ENCODE data around the gene NPAS3. TPM values are rescaled to one million over a fixed set of nuclear protein-coding genes. Genes with fewer than 3 reads are reported as not detected.
A peak's percentile ranks its signal among the peaks of the same experiment; 100 is the strongest.

NPAS3 gene
- total and polyA plus RNA-seq, 2 of the 13 experiments (the other 11 are each of a cell fraction or from before 2014, with no cell fraction given), result not detected

DNA sequence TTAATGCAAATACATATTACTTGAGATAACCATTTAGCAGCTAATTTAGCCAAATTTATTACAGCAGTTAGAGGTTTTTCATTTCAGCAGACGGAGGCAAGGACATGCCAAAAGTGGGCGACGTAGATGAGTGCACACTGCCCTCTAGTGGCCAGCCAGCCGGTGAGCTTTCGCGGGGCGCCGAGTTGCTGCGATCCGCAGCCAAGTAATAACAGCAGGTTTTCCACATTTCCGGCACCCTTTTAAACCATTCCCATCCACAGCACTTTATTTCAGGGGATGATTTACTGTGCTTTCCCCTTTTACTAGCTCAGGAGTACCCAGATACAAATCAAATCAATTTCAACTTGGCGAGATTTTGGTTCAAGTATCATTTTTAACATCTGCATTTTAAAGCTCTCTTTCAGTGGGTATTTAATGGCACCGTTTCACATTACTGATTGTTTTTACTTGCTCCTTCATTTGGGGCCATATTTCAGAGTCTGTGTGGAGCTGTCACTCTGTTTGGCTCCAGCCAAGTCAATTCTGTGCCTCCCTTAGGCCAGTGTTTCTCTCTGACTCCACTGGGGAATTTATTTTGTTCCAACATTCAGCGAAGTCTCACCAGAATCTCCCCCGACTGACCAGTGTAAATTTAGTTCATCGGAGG lies 854.2 kb downstream of the NPAS3 start (continued):
- TF ChIP-seq BRF2 (CRISPR knock-in tag; IDR thresholded peaks at IDR 0.05) (no peak), SMAD3 (CRISPR knock-in tag; IDR thresholded peaks at IDR 0.05) (peak; percentile 77), ZNF44 (CRISPR knock-in tag; IDR thresholded peaks at IDR 0.05) (no peak), ERF (CRISPR knock-in tag; IDR thresholded peaks at IDR 0.05) (peak; percentile 46; the same call in 1 of the 2 replicates), ZKSCAN1 (IDR thresholded peaks at IDR 0.05; ENCODE audit: low read length) (no peak), ZC3H4 (CRISPR knock-in tag; IDR thresholded peaks at IDR 0.05; ENCODE audit: borderline replicate concordance) (no peak), FOXA3 (CRISPR knock-in tag; IDR thresholded peaks at IDR 0.05) (no peak), HNRNPLL (IDR thresholded peaks at IDR 0.05; ENCODE audit: low read depth, low read length, poor library complexity, severe bottlenecking) (peak; percentile 53), GZF1 (CRISPR knock-in tag; IDR thresholded peaks at IDR 0.05) (no peak), ZBTB38 (CRISPR knock-in tag; IDR thresholded peaks at IDR 0.05) (no peak), ZNF703 (CRISPR knock-in tag; IDR thresholded peaks at IDR 0.05; ENCODE audit: borderline replicate concordance) (no peak), ZBTB26 (CRISPR knock-in tag; IDR thresholded peaks at IDR 0.05; ENCODE audit: borderline replicate concordance) (peak; percentile 52; the same call in 1 of the 2 replicates), SALL1 (CRISPR knock-in tag; IDR thresholded peaks at IDR 0.05) (peak; percentile 53; the same call in 1 of the 2 replicates), ATRX (CRISPR knock-in tag; IDR thresholded peaks at IDR 0.05; ENCODE audit: borderline replicate concordance) (no peak), ZFP36 (IDR thresholded peaks at IDR 0.05; ENCODE audit: borderline replicate concordance, low read depth, low read length, partially characterized antibody) (peak; percentile 52), HES4 (CRISPR knock-in tag; IDR thresholded peaks at IDR 0.05; ENCODE audit: borderline replicate concordance) (no peak), ZNF768 (CRISPR knock-in tag; IDR thresholded peaks at IDR 0.05) (no peak), FOSL1 (CRISPR knock-in tag; IDR thresholded peaks at IDR 0.05; ENCODE audit: borderline replicate concordance) (no peak), ZNF256 (CRISPR knock-in tag; conservative IDR thresholded peaks at IDR 0.05) (0 out of 2 replicates have a peak, but pooled peaks have one; percentile 49), PITX1 (CRISPR knock-in tag; IDR thresholded peaks at IDR 0.05) (peak; percentile 42; the same call in 1 of the 2 replicates), ZNF484 (CRISPR knock-in tag; IDR thresholded peaks at IDR 0.05; ENCODE audit: borderline replicate concordance, low read depth) (no peak), RFX1 (IDR thresholded peaks at IDR 0.05) (no peak), ZNF549 (CRISPR knock-in tag; IDR thresholded peaks at IDR 0.05) (no peak), LCORL (IDR thresholded peaks at IDR 0.05) (no peak), LCORL (CRISPR knock-in tag; IDR thresholded peaks at IDR 0.05) (peak; percentile 20; the same call in 1 of the 2 replicates), JUNB (CRISPR knock-in tag; IDR thresholded peaks at IDR 0.05; ENCODE audit: borderline replicate concordance) (no peak), SOX6 (IDR thresholded peaks at IDR 0.05) (no peak), SOX6 (CRISPR knock-in tag; IDR thresholded peaks at IDR 0.05) (no peak)
- TF ChIP-seq, protein P1, sequence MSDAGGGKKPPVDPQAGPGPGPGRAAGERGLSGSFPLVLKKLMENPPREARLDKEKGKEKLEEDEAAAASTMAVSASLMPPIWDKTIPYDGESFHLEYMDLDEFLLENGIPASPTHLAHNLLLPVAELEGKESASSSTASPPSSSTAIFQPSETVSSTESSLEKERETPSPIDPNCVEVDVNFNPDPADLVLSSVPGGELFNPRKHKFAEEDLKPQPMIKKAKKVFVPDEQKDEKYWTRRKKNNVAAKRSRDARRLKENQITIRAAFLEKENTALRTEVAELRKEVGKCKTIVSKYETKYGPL (CRISPR knock-in tag; IDR thresholded peaks at IDR 0.05), result no peak
- TF ChIP-seq, protein P2, sequence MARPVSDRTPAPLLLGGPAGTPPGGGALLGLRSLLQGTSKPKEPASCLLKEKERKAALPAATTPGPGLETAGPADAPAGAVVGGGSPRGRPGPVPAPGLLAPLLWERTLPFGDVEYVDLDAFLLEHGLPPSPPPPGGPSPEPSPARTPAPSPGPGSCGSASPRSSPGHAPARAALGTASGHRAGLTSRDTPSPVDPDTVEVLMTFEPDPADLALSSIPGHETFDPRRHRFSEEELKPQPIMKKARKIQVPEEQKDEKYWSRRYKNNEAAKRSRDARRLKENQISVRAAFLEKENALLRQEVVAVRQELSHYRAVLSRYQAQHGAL (CRISPR knock-in tag; IDR thresholded peaks at IDR 0.05; ENCODE audit: not compliant biosample characterization), result no peak

Measured in HepG2 (cell line).